OCI-LY7 (cell line): Measurements from ENCODE around the gene VASH1. TPM values are rescaled to one million over a fixed set of nuclear protein-coding genes. Genes with fewer than 3 reads are reported as not detected.

ENCODE experiments used
- BruUV-seq: library from RNA; stranded (reverse); fragments of 400-500 nt; replicated peaks from 2 replicates; lab custom pipeline; 2021; lab: Mats Ljungman, UMichigan
- CTCF ChIA-PET: fragments of 300-600 bp; sonication (Branson Sonifier 250); formaldehyde crosslinking; loops from one replicate; lab custom pipeline; 2022; ENCODE audit warnings: antibody characterized with exemption; ENCODE audit not compliant: unreplicated experiment; lab: Charles Lee
- POLR2A ChIA-PET: fragments of 300-600 bp; sonication (Branson Sonifier 250); formaldehyde crosslinking; loops from one replicate; lab custom pipeline; 2022; ENCODE audit warnings: antibody characterized with exemption; lab: Charles Lee
- DNase-seq: peaks from one replicate; pipeline ENCODE4 v3.0.0-alpha.2; 2015; ENCODE audit warnings: low spot score
- H2AFZ ChIP-seq: fragments of 200-600 bp; sonication (generic), shearing (Covaris generic); 2 replicates; pipeline ENCODE4 v1.6.1; 2014; ENCODE audit warnings: mild to moderate bottlenecking, antibody characterized with exemption, low read length, moderate library complexity
- H3K27ac ChIP-seq: fragments of 200-600 bp; sonication (generic); 2 replicates; pipeline ENCODE4 v1.5.1; 2014; ENCODE audit warnings: mixed run types, low read depth, mild to moderate bottlenecking, moderate library complexity, low read length, inconsistent platforms; ENCODE audit not compliant: poor library complexity, severe bottlenecking
- H3K36me3 ChIP-seq: fragments of 200-600 bp; sonication (generic); 2 replicates; pipeline ENCODE4 v1.6.1; 2014; ENCODE audit warnings: mild to moderate bottlenecking, antibody characterized with exemption, low read length, moderate library complexity, mixed read lengths; ENCODE audit not compliant: insufficient read depth
- H3K4me1 ChIP-seq: fragments of 200-600 bp; sonication (generic); 2 replicates; pipeline ENCODE4 v1.5.1; 2014; ENCODE audit warnings: mild to moderate bottlenecking, low read length; ENCODE audit not compliant: insufficient read depth, poor library complexity, severe bottlenecking
- H3K4me2 ChIP-seq: fragments of 200-600 bp; sonication (generic); 2 replicates; pipeline ENCODE4 v1.6.1; 2014; ENCODE audit warnings: mild to moderate bottlenecking, low read length
- H3K4me3 ChIP-seq: fragments of 200-600 bp; sonication (generic); 2 replicates; pipeline ENCODE4 v1.5.1; 2014; ENCODE audit warnings: mild to moderate bottlenecking, low read depth, low read length; ENCODE audit not compliant: poor library complexity, severe bottlenecking
- H3K79me2 ChIP-seq: fragments of 200-600 bp; sonication (generic); 2 replicates; pipeline ENCODE4 v1.6.1; 2016; ENCODE audit warnings: low read depth, mild to moderate bottlenecking, low read length, moderate library complexity, mixed read lengths; ENCODE audit not compliant: insufficient read depth
- H3K9me2 ChIP-seq: fragments of 200-600 bp; sonication (generic); 2 replicates; pipeline ENCODE4 v1.6.1; 2016; ENCODE audit warnings: mild to moderate bottlenecking, low read length, mixed read lengths; ENCODE audit not compliant: insufficient read depth
- H3K9me3 ChIP-seq: fragments of 200-600 bp; sonication (generic); 2 replicates; pipeline ENCODE4 v1.6.1; 2014; ENCODE audit warnings: mild to moderate bottlenecking, mixed run types, low read length, mixed read lengths
- H4K20me1 ChIP-seq: fragments of 200-600 bp; sonication (generic); 2 replicates; pipeline ENCODE4 v1.6.1; 2014; ENCODE audit warnings: mild to moderate bottlenecking, antibody characterized with exemption, low read length, moderate library complexity, mixed read lengths; ENCODE audit not compliant: insufficient read depth
- CTCF ChIP-seq: fragments of 200-600 bp; sonication (generic); conservative IDR thresholded peaks from 2 replicates; pipeline ENCODE4 v1.5.1; 2014; ENCODE audit warnings: mild to moderate bottlenecking, antibody characterized with exemption, low read length, moderate library complexity, mixed read lengths
- EZH2phosphoT487 ChIP-seq: fragments of 200-600 bp; sonication (generic); IDR thresholded peaks from 2 replicates; pipeline ENCODE4 v1.6.1; 2018; ENCODE audit warnings: low read depth, borderline replicate concordance, mild to moderate bottlenecking, mixed run types, antibody characterized with exemption, low read length, moderate library complexity, mixed read lengths
- intact Hi-C: fragments of 100-400 bp; cut with micrococcal nuclease; formaldehyde crosslinking; loops from one replicate; pipeline ENCODE4 v1.10.0; 2022; ENCODE audit not compliant: unreplicated experiment
- total RNA-seq, 2 experiments: library from RNA; depleted of rRNA in 1 of 2; stranded (reverse); fragments of >200 nt in 1 of 2; shearing (Covaris generic) in 1 of 2; gene quantifications; 2 replicates each; pipeline ENCODE4 v1.2.3, GENCODE V29; 2014 to 2022

VASH1 gene
- total RNA-seq, 2 experiments from 2014 or later, result not detected

GRCh38 chr14:76765461-76765931 lies 4.2 kb downstream of the VASH1 start:
- ChIA-PET CTCF (no interaction called here), POLR2A (interaction anchor here (0.6 kb wide), 1 partner anchor 24 kb away, joined by 4 read pairs; no protein-coding TSS in a partner anchor)
- H3K4me2 ChIP-seq, result no peak overlapping the region
- no peak for DNase-seq
- H3K9me2 ChIP-seq, result no peaks in the 10 kb centered on the region
- intact Hi-C loops, result no loop called here
- H3K4me1 ChIP-seq, result peaks cover 11% of the 10 kb centered on the region
- H4K20me1 ChIP-seq, result no peaks in the 10 kb centered on the region
- BruUV-seq, result no TSS peak
- H2AFZ ChIP-seq, result no peak overlapping the region
- no peaks in the 10 kb centered on the region for H3K36me3 ChIP-seq
- no peaks in the 10 kb centered on the region for H3K79me2 ChIP-seq
- no peak overlapping the region for H3K27ac ChIP-seq
- TF ChIP-seq EZH2phosphoT487, result no peak
- TF ChIP-seq CTCF, result no peak
- no peak overlapping the region for H3K4me3 ChIP-seq
- no peaks in the 10 kb centered on the region for H3K9me3 ChIP-seq

GRCh38 chr14:76767681-76768656 lies 6.7 kb downstream of the VASH1 start:
- Histone ChIP-seq H3K79me2 (no peaks in the 10 kb centered on the region), H3K4me2 (no peak overlapping the region), H4K20me1 (no peaks in the 10 kb centered on the region), H3K4me3 (no peak overlapping the region), H3K36me3 (no peaks in the 10 kb centered on the region), H3K27ac (no peak overlapping the region), H2AFZ (peak overlapping the region; percentile 44), H3K9me3 (no peaks in the 10 kb centered on the region), H3K9me2 (no peaks in the 10 kb centered on the region), H3K4me1 (peaks cover 11% of the 10 kb centered on the region)
- TF ChIP-seq CTCF (no peak), EZH2phosphoT487 (no peak)
- ChIA-PET POLR2A (interaction anchor here (1.7 kb wide), 1 partner anchor 13 kb away, joined by 3 read pairs; no protein-coding TSS in a partner anchor), CTCF (no interaction called here)
- intact Hi-C loops, result no loop called here
- BruUV-seq, result no TSS peak
- DNase-seq, result peak; percentile 8
